Mesendoderm (in vitro differentiated cells): ENCODE data around the gene GSE1.

ENCODE experiments used
- DNase-seq: peaks from one replicate; pipeline ENCODE4 v3.0.0; 2013
- H2AK5ac ChIP-seq: 2 replicates; pipeline ENCODE4 v1.6.1; 2013; ENCODE audit warnings: low read length, inconsistent platforms
- H2BK120ac ChIP-seq: 2 replicates; pipeline ENCODE4 v1.6.1; 2013; ENCODE audit warnings: low read depth, mild to moderate bottlenecking, low read length, moderate library complexity, mixed read lengths
- H2BK15ac ChIP-seq: replicated peaks from 2 replicates; pipeline ENCODE4 v1.6.1; 2013; ENCODE audit warnings: low read depth, mild to moderate bottlenecking, moderate library complexity
- H2BK5ac ChIP-seq: 2 replicates; pipeline ENCODE4 v1.6.1; 2013; ENCODE audit warnings: low read length, inconsistent platforms
- H3K18ac ChIP-seq: 2 replicates; pipeline ENCODE4 v1.6.1; 2013; ENCODE audit warnings: mild to moderate bottlenecking, low read length, mixed read lengths
- H3K23ac ChIP-seq: one replicate; pipeline ENCODE4 v1.6.1; 2013; ENCODE audit warnings: low read length
- H3K27ac ChIP-seq: 2 replicates; pipeline ENCODE4 v1.5.1; 2013; ENCODE audit warnings: low read depth, mild to moderate bottlenecking, inconsistent platforms, low read length, moderate library complexity
- H3K27me3 ChIP-seq: 2 replicates; pipeline ENCODE4 v1.6.1; 2013; ENCODE audit warnings: low read length, control low read depth, mild to moderate bottlenecking, inconsistent platforms; ENCODE audit not compliant: insufficient read depth, poor library complexity
- H3K36me3 ChIP-seq: 2 replicates; pipeline ENCODE4 v1.6.1; 2013; ENCODE audit warnings: low read length, inconsistent platforms; ENCODE audit not compliant: control insufficient read depth, insufficient read depth
- H3K4ac ChIP-seq: one replicate; pipeline ENCODE4 v1.6.1; 2013; ENCODE audit warnings: low read depth, mild to moderate bottlenecking, low read length, moderate library complexity
- H3K4me1 ChIP-seq: 2 replicates; pipeline ENCODE4 v1.6.1; 2013; ENCODE audit warnings: low read depth, low read length, inconsistent platforms; ENCODE audit not compliant: control insufficient read depth
- H3K4me2 ChIP-seq: 2 replicates; pipeline ENCODE4 v1.6.1; 2013; ENCODE audit warnings: low read length
- H3K4me3 ChIP-seq: 2 replicates; pipeline ENCODE4 v1.5.1; 2013; ENCODE audit warnings: mild to moderate bottlenecking, low read length
- H3K56ac ChIP-seq: one replicate; pipeline ENCODE4 v1.6.1; 2013; ENCODE audit warnings: low read length
- H3K79me1 ChIP-seq: 2 replicates; pipeline ENCODE4 v1.6.1; 2013; ENCODE audit warnings: low read length, inconsistent platforms
- H3K79me2 ChIP-seq: 2 replicates; pipeline ENCODE4 v1.6.1; 2013; ENCODE audit warnings: mild to moderate bottlenecking, low read length; ENCODE audit not compliant: control insufficient read depth, insufficient read depth
- H3K9ac ChIP-seq: 2 replicates; pipeline ENCODE4 v1.6.1; 2013; ENCODE audit warnings: low read length, inconsistent platforms
- H4K5ac ChIP-seq: one replicate; pipeline ENCODE4 v1.6.1; 2013; ENCODE audit warnings: low read length
- H4K8ac ChIP-seq: one replicate; pipeline ENCODE4 v1.6.1; 2013; ENCODE audit warnings: low read depth, mild to moderate bottlenecking, control low read depth, low read length, moderate library complexity
- WGBS: extraction: QIAGEN DNeasy Blood & Tissue Kit; methylation state at CpG from one replicate; pipeline ENCODE4 v1.1.7; 2013; ENCODE audit warnings: low lambda C conversion rate, missing lambda C conversion rate; ENCODE audit not compliant: insufficient coverage; ENCODE audit errors: extremely low coverage; 5-methylcytosine and 5-hydroxymethylcytosine counted together

Gene GSE1

GRCh38 chr16:85620374-85620773, 7.3 kb downstream of the GSE1 start:
- H3K4ac ChIP-seq, result no peak overlapping the region
- no peak overlapping the region for H3K9ac ChIP-seq
- peaks cover 14% of the 10 kb centered on the region for H3K4me1 ChIP-seq
- no peak overlapping the region for H2BK120ac ChIP-seq
- H4K5ac ChIP-seq, result no peak overlapping the region
- no peaks in the 10 kb centered on the region for H3K36me3 ChIP-seq
- no peak overlapping the region for H3K4me2 ChIP-seq
- no peak overlapping the region for H4K8ac ChIP-seq
- H3K18ac ChIP-seq, result no peak overlapping the region
- peaks cover 93% of the 10 kb centered on the region for H3K79me2 ChIP-seq
- no peak for DNase-seq
- H3K27ac ChIP-seq, result no peak overlapping the region
- H3K79me1 ChIP-seq, result peaks cover 42% of the 10 kb centered on the region
- H3K4me3 ChIP-seq, result no peak overlapping the region
- no peak overlapping the region for H2AK5ac ChIP-seq
- no peak overlapping the region for H2BK15ac ChIP-seq
- no peak overlapping the region for H3K23ac ChIP-seq
- H3K56ac ChIP-seq, result no peak overlapping the region
- WGBS, result no CpG with 5 or more reads among the region's 16 CpGs
- no peak overlapping the region for H2BK5ac ChIP-seq
- no peaks in the 10 kb centered on the region for H3K27me3 ChIP-seq

DNA sequence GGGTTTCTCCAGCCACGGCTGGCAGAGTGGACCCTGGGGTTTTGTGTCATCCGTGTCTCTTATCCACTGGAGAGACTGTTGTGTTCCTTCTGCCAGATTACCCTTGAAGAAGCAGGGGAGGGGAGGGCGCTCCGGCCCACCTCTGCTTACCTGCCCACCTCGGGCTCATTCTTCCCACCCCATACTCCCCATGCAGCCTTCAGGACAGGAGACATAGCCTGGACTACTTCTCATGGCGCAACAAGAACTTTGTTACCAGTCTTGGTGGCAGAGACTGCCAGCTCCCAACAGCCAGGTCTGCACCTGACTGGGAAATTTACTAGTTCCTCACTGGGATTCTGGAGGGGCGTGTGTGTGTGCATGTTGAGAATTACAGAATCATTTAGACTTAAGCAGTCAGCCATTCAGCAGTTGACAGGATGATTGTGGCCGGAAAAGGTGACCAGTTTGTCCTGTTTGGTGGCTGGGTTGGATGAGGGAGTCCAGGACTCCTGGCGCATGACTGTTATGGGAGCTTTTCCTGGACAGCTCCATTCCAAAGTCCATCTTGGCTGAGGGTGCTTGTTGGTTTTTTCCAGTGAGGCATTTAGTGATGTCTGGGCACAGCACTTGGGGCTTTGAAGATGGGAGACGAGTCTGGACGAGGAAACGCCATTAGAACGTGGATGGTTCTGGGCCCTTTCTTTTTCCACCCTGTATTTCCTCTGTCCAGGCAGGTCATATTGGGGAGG, 8.7 kb downstream of the GSE1 start:
- Histone ChIP-seq H2BK5ac (no peak overlapping the region), H3K4ac (no peak overlapping the region), H3K23ac (no peak overlapping the region), H3K4me3 (no peak overlapping the region), H2BK120ac (no peak overlapping the region), H4K5ac (no peak overlapping the region), H3K79me1 (peaks cover 35% of the 10 kb centered on the region), H3K4me2 (no peak overlapping the region), H3K79me2 (peaks cover 82% of the 10 kb centered on the region), H2AK5ac (no peak overlapping the region), H3K36me3 (no peaks in the 10 kb centered on the region), H2BK15ac (no peak overlapping the region), H3K56ac (no peak overlapping the region), H3K18ac (no peak overlapping the region), H3K27ac (no peak overlapping the region), H4K8ac (no peak overlapping the region), H3K9ac (no peak overlapping the region), H3K27me3 (no peaks in the 10 kb centered on the region), H3K4me1 (peaks cover 5% of the 10 kb centered on the region)
- no peak for DNase-seq
- no CpG with 5 or more reads among the region's 13 CpGs for WGBS

GRCh38 chr16:85622683-85623082, 9.6 kb downstream of the GSE1 start:
- Histone ChIP-seq H3K4me1 (peaks cover 5% of the 10 kb centered on the region), H2AK5ac (no peak overlapping the region), H4K5ac (no peak overlapping the region), H4K8ac (no peak overlapping the region), H3K56ac (no peak overlapping the region), H2BK120ac (no peak overlapping the region), H3K23ac (no peak overlapping the region), H3K4me2 (no peak overlapping the region), H3K36me3 (no peaks in the 10 kb centered on the region), H2BK5ac (no peak overlapping the region), H3K9ac (no peak overlapping the region), H2BK15ac (no peak overlapping the region), H3K79me2 (peaks cover 80% of the 10 kb centered on the region), H3K27me3 (no peaks in the 10 kb centered on the region), H3K27ac (no peak overlapping the region), H3K4me3 (no peak overlapping the region), H3K18ac (no peak overlapping the region), H3K79me1 (peaks cover 33% of the 10 kb centered on the region), H3K4ac (no peak overlapping the region)
- WGBS, result no CpG with 5 or more reads among the region's 6 CpGs
- DNase-seq, result no peak

DNA sequence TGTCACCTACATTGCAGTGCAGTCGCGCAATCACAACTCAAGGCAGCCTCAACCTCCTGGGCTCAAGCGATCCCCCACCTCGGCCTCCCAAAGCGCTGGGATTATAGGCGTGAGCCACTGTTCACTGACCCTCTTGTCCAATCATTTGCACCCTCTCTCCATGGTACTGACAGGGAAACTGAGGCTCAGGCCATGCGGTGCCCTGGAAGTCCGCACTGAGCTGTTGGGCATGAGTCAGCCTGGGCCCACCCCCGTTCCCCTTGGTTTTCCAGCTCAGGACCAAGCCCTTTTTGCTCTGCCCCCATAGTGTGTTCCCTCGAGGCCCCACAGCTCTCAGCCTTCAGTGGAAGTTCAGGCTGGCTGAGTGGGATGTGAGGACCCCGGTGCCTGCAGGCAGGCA, 10.1 kb downstream of the GSE1 start:
- Histone ChIP-seq H3K4me2 (no peak overlapping the region), H4K5ac (no peak overlapping the region), H3K4me1 (peaks cover 5% of the 10 kb centered on the region), H3K9ac (no peak overlapping the region), H3K27ac (no peak overlapping the region), H3K18ac (no peak overlapping the region), H3K4me3 (no peak overlapping the region), H4K8ac (no peak overlapping the region), H2BK5ac (no peak overlapping the region), H2AK5ac (no peak overlapping the region), H3K79me2 (peaks cover 80% of the 10 kb centered on the region), H2BK15ac (no peak overlapping the region), H2BK120ac (no peak overlapping the region), H3K79me1 (peaks cover 31% of the 10 kb centered on the region), H3K4ac (no peak overlapping the region), H3K23ac (no peak overlapping the region), H3K56ac (no peak overlapping the region), H3K27me3 (no peaks in the 10 kb centered on the region), H3K36me3 (no peaks in the 10 kb centered on the region)
- no CpG with 5 or more reads among the region's 11 CpGs for WGBS
- no peak for DNase-seq

DNA sequence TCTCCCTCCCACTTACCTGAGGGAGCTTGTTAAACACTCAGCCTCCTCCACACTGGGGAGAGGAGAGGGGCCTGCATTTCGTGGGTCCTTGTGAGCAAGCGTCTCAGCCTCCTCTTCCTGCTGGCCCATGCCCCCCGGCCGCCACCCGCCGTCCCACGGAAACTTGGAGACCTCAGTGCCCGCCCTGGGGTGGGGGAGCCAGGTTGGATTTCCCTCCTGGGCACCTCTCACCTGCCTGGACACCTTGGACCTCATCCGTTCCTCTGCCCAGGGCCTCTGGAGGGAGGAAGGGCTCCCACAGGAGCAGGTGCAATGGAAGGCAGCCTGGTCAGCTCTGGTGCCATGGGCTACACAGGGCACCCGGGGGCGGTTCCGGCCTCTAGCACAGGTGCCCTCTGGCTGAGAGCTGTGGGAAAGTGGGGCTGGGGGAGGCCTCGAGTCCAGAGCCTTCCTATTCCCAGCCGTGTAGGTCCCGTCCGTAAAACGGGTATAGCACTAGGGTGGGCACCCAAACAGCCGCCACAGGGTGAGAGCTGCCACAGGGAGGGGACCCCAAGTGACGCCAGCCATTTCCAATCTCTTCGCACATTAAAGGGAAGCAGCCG, 11.0 kb downstream of the GSE1 start:
- no peak overlapping the region for H3K23ac ChIP-seq
- no peak overlapping the region for H3K9ac ChIP-seq
- H2BK5ac ChIP-seq, result no peak overlapping the region
- no peaks in the 10 kb centered on the region for H3K27me3 ChIP-seq
- no peak overlapping the region for H2BK15ac ChIP-seq
- peaks cover 35% of the 10 kb centered on the region for H3K79me1 ChIP-seq
- H3K4ac ChIP-seq, result no peak overlapping the region
- no peak overlapping the region for H2AK5ac ChIP-seq
- H3K56ac ChIP-seq, result no peak overlapping the region
- no peak overlapping the region for H3K27ac ChIP-seq
- peaks cover 79% of the 10 kb centered on the region for H3K79me2 ChIP-seq
- no peak overlapping the region for H2BK120ac ChIP-seq
- peaks cover 5% of the 10 kb centered on the region for H3K4me1 ChIP-seq
- no peak overlapping the region for H3K4me2 ChIP-seq
- DNase-seq, result no peak
- WGBS, result no CpG with 5 or more reads among the region's 21 CpGs
- no peak overlapping the region for H4K8ac ChIP-seq
- no peaks in the 10 kb centered on the region for H3K36me3 ChIP-seq
- H3K18ac ChIP-seq, result no peak overlapping the region
- no peak overlapping the region for H4K5ac ChIP-seq
- H3K4me3 ChIP-seq, result no peak overlapping the region
